Sigmoid colon (tissue), 4 donors: ENCODE results near the gene CDNF.

Experiments used
- EP300 ChIP-seq, 4 donors: sonication (generic); formaldehyde crosslinking; IDR thresholded peaks; one replicate each; pipeline ENCODE4 v1.6.1; 2017; ENCODE audit warnings: antibody characterized with exemption in 4 of 4
- POLR2A ChIP-seq, 2 donors: fragments of 450-650 bp; IDR thresholded peaks; one replicate each; pipeline ENCODE4 v1.6.1; 2016; ENCODE audit warnings: antibody characterized with exemption in 2 of 2, mild to moderate bottlenecking in 2 of 2, moderate library complexity in 2 of 2
- POLR2AphosphoS5 ChIP-seq, 4 donors: sonication (generic); formaldehyde crosslinking; IDR thresholded peaks; one replicate each; pipeline ENCODE4 v1.6.1; 2017; ENCODE audit warnings: antibody characterized with exemption in 4 of 4
- TF ChIP-seq, protein P1 (sequence below), 4 experiments: fragments of 450-650 bp in 3 of 4; fragments of 200-600 bp in 1 of 4; IDR thresholded peaks; one replicate each; pipeline ENCODE4 v1.5.1; 2016 to 2019; ENCODE audit warnings: antibody characterized with exemption in 4 of 4, mild to moderate bottlenecking in 3 of 4, moderate library complexity in 2 of 4

DNA sequence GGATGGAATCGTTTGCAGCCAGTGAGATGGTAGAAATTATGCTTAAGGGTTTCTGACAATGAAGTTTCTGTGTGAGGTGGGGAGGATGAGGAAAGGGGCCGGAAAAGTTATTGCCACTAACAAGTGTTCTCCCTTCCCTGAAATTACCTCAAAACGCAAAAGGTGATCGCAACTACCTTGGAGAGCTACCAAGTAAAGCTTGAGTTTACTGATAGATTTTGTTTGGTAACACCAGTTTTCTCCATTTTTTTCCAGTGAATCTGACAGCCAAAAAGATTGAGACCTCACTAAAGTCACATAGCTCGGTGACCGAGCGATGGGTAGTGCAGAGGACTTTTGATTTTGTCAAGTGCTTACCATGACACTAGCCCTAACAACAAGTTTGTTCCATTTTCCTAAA lies 42.4 kb upstream of the CDNF start:
- TF ChIP-seq, protein P1, sequence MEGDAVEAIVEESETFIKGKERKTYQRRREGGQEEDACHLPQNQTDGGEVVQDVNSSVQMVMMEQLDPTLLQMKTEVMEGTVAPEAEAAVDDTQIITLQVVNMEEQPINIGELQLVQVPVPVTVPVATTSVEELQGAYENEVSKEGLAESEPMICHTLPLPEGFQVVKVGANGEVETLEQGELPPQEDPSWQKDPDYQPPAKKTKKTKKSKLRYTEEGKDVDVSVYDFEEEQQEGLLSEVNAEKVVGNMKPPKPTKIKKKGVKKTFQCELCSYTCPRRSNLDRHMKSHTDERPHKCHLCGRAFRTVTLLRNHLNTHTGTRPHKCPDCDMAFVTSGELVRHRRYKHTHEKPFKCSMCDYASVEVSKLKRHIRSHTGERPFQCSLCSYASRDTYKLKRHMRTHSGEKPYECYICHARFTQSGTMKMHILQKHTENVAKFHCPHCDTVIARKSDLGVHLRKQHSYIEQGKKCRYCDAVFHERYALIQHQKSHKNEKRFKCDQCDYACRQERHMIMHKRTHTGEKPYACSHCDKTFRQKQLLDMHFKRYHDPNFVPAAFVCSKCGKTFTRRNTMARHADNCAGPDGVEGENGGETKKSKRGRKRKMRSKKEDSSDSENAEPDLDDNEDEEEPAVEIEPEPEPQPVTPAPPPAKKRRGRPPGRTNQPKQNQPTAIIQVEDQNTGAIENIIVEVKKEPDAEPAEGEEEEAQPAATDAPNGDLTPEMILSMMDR (IDR thresholded peaks at IDR 0.05) = no peak
- TF ChIP-seq POLR2A (IDR thresholded peaks at IDR 0.05) (no peak), POLR2AphosphoS5 (IDR thresholded peaks at IDR 0.05) (no peak), EP300 (IDR thresholded peaks at IDR 0.05) (no peak)
